Fibroblast of mammary gland (primary cell): ENCODE data around the gene ZNF135.

Experiments used
- DNase-seq: peaks from one replicate; pipeline ENCODE4 v3.0.0-alpha.2; 2010; ENCODE audit warnings: low read depth
- H3K4me3 ChIP-seq: 2 replicates; pipeline ENCODE4 v1.5.1; 2011; ENCODE audit warnings: low read depth, mild to moderate bottlenecking, low read length, moderate library complexity; ENCODE audit not compliant: control insufficient read depth
- TF ChIP-seq, protein P1 (sequence below): conservative IDR thresholded peaks from 2 replicates; pipeline ENCODE4 v1.5.1; 2011; ENCODE audit warnings: low read depth, low read length, inconsistent platforms; ENCODE audit not compliant: control insufficient read depth, insufficient read depth

ZNF135 gene

DNA sequence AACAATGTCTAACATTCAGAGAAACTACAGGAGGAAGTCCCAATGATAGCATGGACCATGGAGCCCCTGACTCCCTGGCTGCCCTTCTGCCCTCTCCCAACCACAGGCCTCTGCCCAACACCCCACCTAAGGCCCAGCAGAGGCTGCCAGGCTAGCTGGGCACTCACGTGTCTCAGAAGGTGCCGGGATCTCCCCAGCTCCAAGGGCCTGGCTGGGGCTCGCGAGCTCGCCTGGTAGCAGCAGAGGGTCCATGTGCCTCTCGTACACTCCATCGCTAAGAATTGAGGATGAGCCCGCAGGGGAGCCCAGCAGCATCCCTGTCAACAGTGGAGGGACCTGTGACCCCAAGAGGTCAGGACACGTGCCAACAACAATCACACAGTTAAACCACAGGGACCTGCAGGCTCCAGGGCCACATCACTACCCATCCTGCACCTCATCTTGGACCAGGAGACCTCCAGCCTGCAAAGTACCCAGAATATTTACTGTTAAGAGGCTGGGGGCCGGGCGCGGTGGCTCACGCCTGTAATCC, 29.5 kb downstream of the ZNF135 start:
- TF ChIP-seq, protein P1, sequence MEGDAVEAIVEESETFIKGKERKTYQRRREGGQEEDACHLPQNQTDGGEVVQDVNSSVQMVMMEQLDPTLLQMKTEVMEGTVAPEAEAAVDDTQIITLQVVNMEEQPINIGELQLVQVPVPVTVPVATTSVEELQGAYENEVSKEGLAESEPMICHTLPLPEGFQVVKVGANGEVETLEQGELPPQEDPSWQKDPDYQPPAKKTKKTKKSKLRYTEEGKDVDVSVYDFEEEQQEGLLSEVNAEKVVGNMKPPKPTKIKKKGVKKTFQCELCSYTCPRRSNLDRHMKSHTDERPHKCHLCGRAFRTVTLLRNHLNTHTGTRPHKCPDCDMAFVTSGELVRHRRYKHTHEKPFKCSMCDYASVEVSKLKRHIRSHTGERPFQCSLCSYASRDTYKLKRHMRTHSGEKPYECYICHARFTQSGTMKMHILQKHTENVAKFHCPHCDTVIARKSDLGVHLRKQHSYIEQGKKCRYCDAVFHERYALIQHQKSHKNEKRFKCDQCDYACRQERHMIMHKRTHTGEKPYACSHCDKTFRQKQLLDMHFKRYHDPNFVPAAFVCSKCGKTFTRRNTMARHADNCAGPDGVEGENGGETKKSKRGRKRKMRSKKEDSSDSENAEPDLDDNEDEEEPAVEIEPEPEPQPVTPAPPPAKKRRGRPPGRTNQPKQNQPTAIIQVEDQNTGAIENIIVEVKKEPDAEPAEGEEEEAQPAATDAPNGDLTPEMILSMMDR, result no peak
- no peak overlapping the region for H3K4me3 ChIP-seq

DNA sequence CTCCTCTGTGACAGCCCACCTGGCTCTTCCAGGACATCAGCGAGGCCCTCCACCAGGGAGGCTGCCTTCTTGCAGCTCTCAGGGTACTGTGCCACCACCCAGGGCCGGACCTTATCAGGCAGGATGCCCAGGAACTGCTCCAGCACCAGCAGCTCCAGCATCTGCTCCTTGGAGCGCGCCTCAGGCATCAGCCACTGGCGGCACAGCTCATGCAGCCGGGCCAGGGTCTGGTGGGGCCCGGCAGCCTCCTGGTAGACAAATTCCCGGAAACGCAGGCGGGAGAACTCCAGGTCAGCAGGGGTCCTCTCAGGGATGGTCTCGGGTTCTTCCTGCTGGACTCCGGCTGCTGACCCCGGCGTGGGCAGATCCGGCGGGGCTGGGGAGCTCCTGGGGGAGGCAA, 30.8 kb downstream of the ZNF135 start:
- H3K4me3 ChIP-seq, result no peak overlapping the region
- DNase-seq, result no peak
- TF ChIP-seq, protein P1, result no peak

More for the DNA sequence above, 29.5 kb downstream of the ZNF135 start:
- DNase-seq, result no peak

DNA sequence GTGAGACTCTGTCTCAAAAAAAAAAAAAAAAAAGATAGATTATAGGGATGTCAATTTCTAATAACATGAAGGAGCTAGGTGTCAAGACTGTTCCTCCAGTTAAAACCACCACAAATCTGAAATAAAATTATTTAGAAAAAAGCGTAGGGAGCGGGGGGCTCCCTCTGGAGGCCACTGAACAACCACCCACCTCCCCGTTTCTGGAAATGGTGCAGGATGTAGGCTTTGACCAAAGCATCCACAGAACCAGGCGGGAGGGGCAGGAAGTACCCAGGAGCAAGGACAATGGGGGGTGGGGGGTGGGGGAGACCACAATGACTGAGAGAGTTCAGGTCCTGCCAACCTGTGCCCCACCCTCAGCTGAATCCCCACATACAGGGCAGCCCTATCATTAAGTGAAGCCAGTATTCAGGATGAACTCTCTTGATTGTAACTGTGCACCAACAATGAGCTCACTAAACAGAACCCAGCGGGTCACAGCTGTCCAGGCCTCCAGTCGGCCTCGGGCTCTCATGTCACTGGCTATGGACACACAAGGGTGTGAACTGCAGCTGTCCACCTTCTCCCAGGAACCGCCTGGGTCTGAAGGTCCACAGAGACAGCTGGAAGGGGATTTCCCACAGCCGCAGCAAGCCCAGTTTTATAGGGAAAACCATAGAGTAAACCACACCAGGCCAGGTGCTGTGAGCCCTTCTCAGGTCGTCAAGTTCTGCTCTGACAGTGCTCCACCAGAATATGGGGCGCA, 32.3 kb downstream of the ZNF135 start:
- DNase-seq, result no peak
- TF ChIP-seq, protein P1, result no peak
- no peak overlapping the region for H3K4me3 ChIP-seq

DNA sequence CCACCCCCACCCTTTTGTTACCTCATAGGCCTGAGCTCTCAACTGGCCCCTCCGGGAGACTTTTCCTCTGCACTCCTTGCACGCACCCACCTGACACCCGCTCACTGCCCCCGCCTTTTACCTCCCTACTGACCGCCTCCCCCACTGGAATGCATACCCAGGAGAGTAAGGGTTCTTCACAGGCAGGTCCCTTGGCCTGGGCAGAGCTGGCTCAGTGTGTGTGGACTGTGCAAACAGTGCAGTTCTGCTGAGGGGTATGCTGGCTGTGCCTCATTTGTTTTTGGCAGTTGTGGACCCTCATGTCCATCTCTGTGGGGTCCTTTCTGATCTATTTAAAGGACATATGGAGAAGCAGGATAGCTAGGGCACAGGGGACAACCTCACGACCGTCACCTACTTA, 34.0 kb downstream of the ZNF135 start:
- TF ChIP-seq, protein P1, result no peak
- no peak overlapping the region for H3K4me3 ChIP-seq
- DNase-seq, result no peak

DNA sequence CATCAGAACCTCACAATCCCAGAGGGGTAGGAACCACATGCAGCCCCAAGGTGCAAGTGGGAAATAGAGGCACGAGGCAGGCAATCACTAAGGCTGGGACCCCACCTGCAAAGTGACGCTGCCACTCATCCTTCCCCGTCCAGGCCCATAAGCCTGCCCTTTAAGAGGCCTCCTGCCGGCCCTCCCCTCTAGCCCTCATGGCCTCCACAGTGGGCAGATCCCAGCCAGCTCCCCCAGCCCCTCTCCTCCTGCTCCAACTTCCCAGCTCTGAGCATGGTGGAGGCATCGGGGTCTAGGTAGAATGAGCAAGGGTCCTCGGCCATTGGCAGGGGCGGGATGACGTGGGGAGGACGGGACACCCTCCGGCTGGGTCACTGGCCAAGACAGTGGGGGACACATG, 36.2 kb downstream of the ZNF135 start:
- TF ChIP-seq, protein P1, result no peak
- DNase-seq, result no peak

DNA sequence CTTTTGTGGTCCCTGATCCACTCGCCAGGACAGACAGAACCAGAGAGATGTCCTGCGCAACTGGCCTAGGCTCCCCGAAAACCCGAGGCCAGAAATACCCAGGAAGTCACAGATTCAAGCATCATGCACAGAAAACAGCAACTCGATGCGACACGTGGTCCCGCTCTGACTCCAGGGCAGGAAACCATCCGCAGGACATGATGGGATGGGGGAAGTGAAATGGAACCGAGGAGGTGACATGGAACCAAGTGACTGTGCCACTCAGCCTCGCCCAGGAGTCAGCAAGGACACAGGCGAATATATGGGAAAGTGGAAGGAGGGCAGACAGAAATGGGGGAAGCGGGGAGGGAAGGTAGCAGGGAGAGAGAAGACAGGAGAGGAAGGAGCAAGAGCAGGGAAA, 37.8 kb downstream of the ZNF135 start:
- TF ChIP-seq, protein P1, result no peak
- H3K4me3 ChIP-seq, result no peak overlapping the region
- no peak for DNase-seq

More for the DNA sequence above, 36.2 kb downstream of the ZNF135 start:
- no peak overlapping the region for H3K4me3 ChIP-seq
